SK-N-SH treated with all-trans-retinoic acid at 6 μM for 48 hours (cell line): ENCODE measurements around the gene IGSF9.

ENCODE experiments used
- ESRRG ChIP-seq: fragments of 250-450 bp; sonication (Bioruptor Pico); IDR thresholded peaks from 2 replicates; pipeline ENCODE4 v1.6.1; 2021; ENCODE audit warnings: mild to moderate bottlenecking
- PPARA ChIP-seq: fragments of 250-450 bp; sonication (Bioruptor Pico); IDR thresholded peaks from 2 replicates; pipeline ENCODE4 v1.5.0; 2020; ENCODE audit warnings: mild to moderate bottlenecking, borderline replicate concordance
- SNAI2 ChIP-seq: fragments of 250-450 bp; sonication (Bioruptor Pico); IDR thresholded peaks from 2 replicates; pipeline ENCODE4 v1.5.0; 2020; ENCODE audit warnings: mild to moderate bottlenecking, moderate library complexity
- TCF4 ChIP-seq: fragments of 250-450 bp; sonication (Bioruptor Pico); IDR thresholded peaks from 2 replicates; pipeline ENCODE4 v1.8.0; 2021; ENCODE audit warnings: mild to moderate bottlenecking, moderate library complexity, borderline replicate concordance
- ZNF70 ChIP-seq: fragments of 450-650 bp; formaldehyde crosslinking; IDR thresholded peaks from 2 replicates; pipeline ENCODE4 v1.5.0; 2020; ENCODE audit warnings: mild to moderate bottlenecking, moderate library complexity
- ZNF8 ChIP-seq: fragments of 450-650 bp; formaldehyde crosslinking; IDR thresholded peaks from 2 replicates; pipeline ENCODE4 v1.5.0; 2020; ENCODE audit warnings: mild to moderate bottlenecking, moderate library complexity
- TF ChIP-seq, protein P1 (sequence below): fragments of 250-450 bp; sonication (Bioruptor Pico); IDR thresholded peaks from 2 replicates; pipeline ENCODE4 v1.8.0; 2020; ENCODE audit warnings: mild to moderate bottlenecking, moderate library complexity, borderline replicate concordance

DNA sequence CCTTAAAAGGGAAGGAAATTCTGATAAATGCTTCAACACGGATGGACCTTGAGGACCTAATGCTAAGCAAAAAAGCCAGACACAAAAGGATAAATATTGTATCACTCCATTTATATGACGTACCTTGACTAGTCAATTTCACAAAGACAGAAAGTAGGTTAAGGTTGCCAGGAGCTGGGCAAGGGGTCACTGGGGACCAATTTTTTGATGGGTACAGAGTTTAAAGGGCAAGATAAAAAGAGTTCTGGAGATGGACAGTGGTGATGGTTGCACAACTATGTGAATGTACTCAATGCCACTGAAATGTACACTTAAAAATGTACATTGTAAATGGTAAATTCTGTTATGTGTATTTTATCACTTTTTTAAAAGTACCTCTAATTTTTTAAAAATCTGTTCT lies 40.7 kb upstream of the IGSF9 start:
- no peak for TF ChIP-seq ZNF70 (CRISPR knock-in tag)
- TF ChIP-seq, protein P1, sequence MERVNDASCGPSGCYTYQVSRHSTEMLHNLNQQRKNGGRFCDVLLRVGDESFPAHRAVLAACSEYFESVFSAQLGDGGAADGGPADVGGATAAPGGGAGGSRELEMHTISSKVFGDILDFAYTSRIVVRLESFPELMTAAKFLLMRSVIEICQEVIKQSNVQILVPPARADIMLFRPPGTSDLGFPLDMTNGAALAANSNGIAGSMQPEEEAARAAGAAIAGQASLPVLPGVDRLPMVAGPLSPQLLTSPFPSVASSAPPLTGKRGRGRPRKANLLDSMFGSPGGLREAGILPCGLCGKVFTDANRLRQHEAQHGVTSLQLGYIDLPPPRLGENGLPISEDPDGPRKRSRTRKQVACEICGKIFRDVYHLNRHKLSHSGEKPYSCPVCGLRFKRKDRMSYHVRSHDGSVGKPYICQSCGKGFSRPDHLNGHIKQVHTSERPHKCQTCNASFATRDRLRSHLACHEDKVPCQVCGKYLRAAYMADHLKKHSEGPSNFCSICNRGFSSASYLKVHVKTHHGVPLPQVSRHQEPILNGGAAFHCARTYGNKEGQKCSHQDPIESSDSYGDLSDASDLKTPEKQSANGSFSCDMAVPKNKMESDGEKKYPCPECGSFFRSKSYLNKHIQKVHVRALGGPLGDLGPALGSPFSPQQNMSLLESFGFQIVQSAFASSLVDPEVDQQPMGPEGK (CRISPR knock-in tag) = no peak
- TF ChIP-seq SNAI2 (CRISPR knock-in tag) = no peak
- no peak for TF ChIP-seq ESRRG (CRISPR knock-in tag)
- no peak for TF ChIP-seq PPARA (CRISPR knock-in tag)
- TF ChIP-seq ZNF8 (CRISPR knock-in tag) = no peak
- no peak for TF ChIP-seq TCF4 (CRISPR knock-in tag)
